Lung (tissue), 12 donors: ENCODE measurements around the gene CBLC. TPM values are rescaled to one million over a fixed set of nuclear protein-coding genes. Genes with fewer than 3 reads are reported as not detected.

Experiments
- ATAC-seq: fragments of 200-7000 bp; cut with Tn5 transposase; one replicate; pipeline ENCODE4 v1.9.1; 2020; ENCODE audit warnings: moderate number of reproducible peaks; ENCODE audit not compliant: insufficient read depth, low FRiP score
- DNase-seq, 3 donors: peaks; one replicate each; pipeline ENCODE4 v3.0.0-alpha.2; 2013 to 2017
- H3K27ac ChIP-seq, 2 donors: one replicate each; pipeline ENCODE4 v1.5.1; 2013; ENCODE audit warnings: mild to moderate bottlenecking in 2 of 2, moderate library complexity in 2 of 2, control low read depth in 1 of 2, inconsistent platforms in 1 of 2, low read depth in 1 of 2, low read length in 1 of 2
- H3K27me3 ChIP-seq, 3 donors: one replicate each; pipeline ENCODE4 v1.5.1; 2013; ENCODE audit warnings: low read length in 2 of 3; ENCODE audit not compliant: control insufficient read depth in 3 of 3, insufficient read depth in 3 of 3
- H3K36me3 ChIP-seq, 4 donors: one replicate each; pipeline ENCODE4 v1.5.1; 2013; ENCODE audit warnings: low read length in 4 of 4, mild to moderate bottlenecking in 1 of 4, moderate library complexity in 1 of 4; ENCODE audit not compliant: control insufficient read depth in 4 of 4, insufficient read depth in 4 of 4
- H3K4me1 ChIP-seq, 5 donors: one replicate each; pipeline ENCODE4 v1.5.1; 2013; ENCODE audit warnings: low read length in 5 of 5, mild to moderate bottlenecking in 2 of 5, moderate library complexity in 1 of 5; ENCODE audit not compliant: control insufficient read depth in 5 of 5, insufficient read depth in 5 of 5
- H3K4me3 ChIP-seq: one replicate; pipeline ENCODE4 v1.5.1; 2013; ENCODE audit warnings: mild to moderate bottlenecking, control low read depth, moderate library complexity
- H3K9ac ChIP-seq, 2 donors: one replicate each; pipeline ENCODE4 v1.5.1; 2013; ENCODE audit warnings: low read length in 2 of 2, control low read depth in 1 of 2; ENCODE audit not compliant: insufficient read depth in 1 of 2
- H3K9me3 ChIP-seq, 4 donors: one replicate each; pipeline ENCODE4 v1.5.1; 2013; ENCODE audit warnings: low read length in 3 of 4, mild to moderate bottlenecking in 1 of 4, moderate library complexity in 1 of 4; ENCODE audit not compliant: control insufficient read depth in 4 of 4, insufficient read depth in 3 of 4
- WGBS, 2 donors: extraction: QIAGEN DNeasy Blood & Tissue Kit; methylation state at CpG; one replicate each; pipeline ENCODE4 v1.1.7; 2013; 5-methylcytosine and 5-hydroxymethylcytosine counted together
- polyA plus RNA-seq, 2 donors: library from polyadenylated mRNA; stranded (reverse); fragments of 200-250 nt; gene quantifications; one replicate each; pipeline ENCODE4 v1.2.1, GENCODE V29; 2013
- total RNA-seq, 2 donors: library from RNA; depleted of rRNA in 1 of 2; stranded (reverse); fragments of >200 nt in 1 of 2; gene quantifications; one replicate each; pipeline ENCODE4 v1.2.1, GENCODE V29; 2014 to 2021
- TF ChIP-seq, protein P1 (sequence below): IDR thresholded peaks from 2 replicates; pipeline ENCODE4 v1.5.1; 2012; ENCODE audit warnings: mild to moderate bottlenecking; ENCODE audit errors: control extremely low read depth, extremely low read depth
- donor health status: control.
- donor health status: control.
- donor health status: Bipolar disorder and iron deficiency.
- donor health status: healthy.
- donor health status: DM: yes; HTN: yes; CAD: no.

Gene CBLC
- total and polyA plus RNA-seq, 4 donors: 4.0 to 5.5 (median 5.1) TPM

- Histone ChIP-seq H3K4me3 (no peak overlapping the region), H3K27ac (no peak overlapping the region), H3K4me1 (no peaks in the 10 kb centered on the region), H3K9me3 (no peaks in the 10 kb centered on the region), H3K36me3 (no peaks in the 10 kb centered on the region), H3K27me3 (no peaks in the 10 kb centered on the region), H3K9ac (no peak overlapping the region)
- DNase-seq (no peak), ATAC-seq (no peak)
- 88 to 91% methylated on average over 9 of the region's 9 CpGs for WGBS, 2 donors
- TF ChIP-seq, protein P1, sequence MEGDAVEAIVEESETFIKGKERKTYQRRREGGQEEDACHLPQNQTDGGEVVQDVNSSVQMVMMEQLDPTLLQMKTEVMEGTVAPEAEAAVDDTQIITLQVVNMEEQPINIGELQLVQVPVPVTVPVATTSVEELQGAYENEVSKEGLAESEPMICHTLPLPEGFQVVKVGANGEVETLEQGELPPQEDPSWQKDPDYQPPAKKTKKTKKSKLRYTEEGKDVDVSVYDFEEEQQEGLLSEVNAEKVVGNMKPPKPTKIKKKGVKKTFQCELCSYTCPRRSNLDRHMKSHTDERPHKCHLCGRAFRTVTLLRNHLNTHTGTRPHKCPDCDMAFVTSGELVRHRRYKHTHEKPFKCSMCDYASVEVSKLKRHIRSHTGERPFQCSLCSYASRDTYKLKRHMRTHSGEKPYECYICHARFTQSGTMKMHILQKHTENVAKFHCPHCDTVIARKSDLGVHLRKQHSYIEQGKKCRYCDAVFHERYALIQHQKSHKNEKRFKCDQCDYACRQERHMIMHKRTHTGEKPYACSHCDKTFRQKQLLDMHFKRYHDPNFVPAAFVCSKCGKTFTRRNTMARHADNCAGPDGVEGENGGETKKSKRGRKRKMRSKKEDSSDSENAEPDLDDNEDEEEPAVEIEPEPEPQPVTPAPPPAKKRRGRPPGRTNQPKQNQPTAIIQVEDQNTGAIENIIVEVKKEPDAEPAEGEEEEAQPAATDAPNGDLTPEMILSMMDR: no peak
Measured at GRCh38 chr19:44792281-44792680, 14.6 kb downstream of the CBLC start.

GRCh38 chr19:44794610-44795009 is 16.9 kb downstream of the CBLC start:
- DNase-seq: no peak
- H3K4me1 ChIP-seq: no peaks in the 10 kb centered on the region
- WGBS, 2 donors: 95 to 97% methylated on average over 4 of the region's 4 CpGs
- no peak for ATAC-seq
- no peak overlapping the region for H3K27ac ChIP-seq
- no peak overlapping the region for H3K9ac ChIP-seq
- no peaks in the 10 kb centered on the region for H3K36me3 ChIP-seq
- H3K27me3 ChIP-seq: no peaks in the 10 kb centered on the region
- H3K4me3 ChIP-seq: no peak overlapping the region
- TF ChIP-seq, protein P1: no peak
- no peaks in the 10 kb centered on the region for H3K9me3 ChIP-seq

GRCh38 chr19:44795398-44795987 is 17.8 kb downstream of the CBLC start:
- H3K36me3 ChIP-seq: no peaks in the 10 kb centered on the region
- no peak for DNase-seq
- no peak overlapping the region for H3K27ac ChIP-seq
- no peak for ATAC-seq
- TF ChIP-seq, protein P1: no peak
- 92 to 93% methylated on average over 13 of the region's 13 CpGs for WGBS, 2 donors
- H3K4me1 ChIP-seq: peaks cover 0 to 2% (median 0%) of the 10 kb centered on the region in 5 donors
- H3K27me3 ChIP-seq: no peaks in the 10 kb centered on the region
- H3K9ac ChIP-seq: no peak overlapping the region
- no peak overlapping the region for H3K4me3 ChIP-seq
- no peaks in the 10 kb centered on the region for H3K9me3 ChIP-seq

DNA sequence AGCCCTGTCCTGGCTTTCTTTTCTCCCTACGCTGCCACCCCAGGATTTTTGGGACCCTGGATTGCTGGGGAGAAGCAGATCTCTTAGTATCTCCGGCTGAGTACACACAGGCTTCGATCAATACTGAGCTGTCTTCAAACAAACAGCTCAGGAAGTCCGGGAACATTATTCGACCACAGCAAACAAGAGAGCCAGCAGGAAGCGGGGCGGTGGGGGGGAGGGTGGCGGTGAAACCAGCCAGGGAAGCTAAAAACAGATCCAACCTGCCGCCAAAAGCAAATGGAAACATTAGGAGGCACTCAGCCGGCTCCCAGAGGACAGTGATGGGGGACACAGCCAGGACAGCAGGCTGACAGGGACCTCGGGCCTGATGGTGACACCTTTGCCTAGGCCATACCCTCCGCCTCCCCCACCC is 19.0 kb downstream of the CBLC start:
- H3K9ac ChIP-seq: no peak overlapping the region
- H3K27ac ChIP-seq: peak overlapping the region; percentile 47 to 75
- no peaks in the 10 kb centered on the region for H3K36me3 ChIP-seq
- TF ChIP-seq, protein P1: no peak
- peaks cover 0 to 2% (median 0%) of the 10 kb centered on the region in 5 donors for H3K4me1 ChIP-seq
- H3K4me3 ChIP-seq: no peak overlapping the region
- no peaks in the 10 kb centered on the region for H3K9me3 ChIP-seq
- 14 to 34% methylated on average over 12 of the region's 12 CpGs for WGBS, 2 donors
- no peaks in the 10 kb centered on the region for H3K27me3 ChIP-seq
- DNase-seq (peak in 2 of 3 donors; percentile 38 to 71), ATAC-seq (no peak)
